ENCODE measurements around the gene TMEM53.

Gene TMEM53

GRCh38 chr1:44645476-44646244 lies 28.6 kb downstream of the TMEM53 start:
- TF ChIP-seq CTCF (IDR thresholded peaks at IDR 0.05; ENCODE audit: extremely low read depth, missing control alignments) = no peak
- no peak for DNase-seq (ENCODE audit: low spot score)

GRCh38 chr1:44644806-44645205 lies 29.5 kb downstream of the TMEM53 start:
- TF ChIP-seq CTCF (IDR thresholded peaks at IDR 0.05; ENCODE audit: extremely low read depth, missing control alignments) = no peak
- DNase-seq (ENCODE audit: low spot score) = no peak

- no peak for TF ChIP-seq CTCF (IDR thresholded peaks at IDR 0.05; ENCODE audit: extremely low read depth, missing control alignments)
- DNase-seq (ENCODE audit: low spot score) = no peak
These were observed 30.5 kb downstream of the TMEM53 start for GRCh38 chr1:44643721-44644334.

GRCh38 chr1:44642925-44643324 lies 31.4 kb downstream of the TMEM53 start:
- TF ChIP-seq CTCF (IDR thresholded peaks at IDR 0.05; ENCODE audit: extremely low read depth, missing control alignments) = no peak
- no peak for DNase-seq (ENCODE audit: low spot score)

- no peak for DNase-seq (ENCODE audit: low spot score)
- no peak for TF ChIP-seq CTCF (IDR thresholded peaks at IDR 0.05; ENCODE audit: extremely low read depth, missing control alignments)
These were observed 32.0 kb downstream of the TMEM53 start for GRCh38 chr1:44642255-44642654.

GRCh38 chr1:44641126-44642102 lies 32.9 kb downstream of the TMEM53 start:
- no peak for DNase-seq (ENCODE audit: low spot score)
- TF ChIP-seq CTCF (IDR thresholded peaks at IDR 0.05; ENCODE audit: extremely low read depth, missing control alignments) = no peak
